Erythroblast (primary cell): ENCODE data around the gene MOCS1.

ENCODE experiments used
- GATA1 ChIP-seq: IDR thresholded peaks from 2 replicates; pipeline ENCODE4 v1.6.1; 2011; ENCODE audit warnings: low read depth, mild to moderate bottlenecking, control low read depth, low read length, moderate library complexity
- POLR2A ChIP-seq: IDR thresholded peaks from 2 replicates; pipeline ENCODE4 v1.6.1; 2011; ENCODE audit warnings: mild to moderate bottlenecking, low read length

DNA sequence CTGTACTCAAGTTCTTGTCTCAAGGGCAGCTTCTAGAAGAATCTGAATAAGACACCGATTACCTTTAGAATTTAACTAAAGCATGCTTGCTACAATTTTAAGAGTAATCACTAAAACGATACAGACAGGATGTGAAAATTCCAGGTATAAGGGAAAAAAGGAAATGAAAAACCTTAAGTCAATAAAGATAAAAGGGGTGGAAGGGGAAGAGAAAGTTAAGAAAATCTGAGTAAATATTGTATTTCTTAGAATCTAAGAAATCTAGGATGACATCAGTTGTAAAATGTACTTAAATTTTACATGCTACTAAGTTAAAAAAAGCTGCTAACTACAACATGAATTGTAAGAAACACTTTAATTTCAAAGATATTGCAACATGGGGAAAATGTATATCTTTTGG is 30.3 kb upstream of the MOCS1 start:
- no peak for TF ChIP-seq POLR2A
- TF ChIP-seq GATA1: no peak
